Astrocyte of the cerebellum (primary cell): ENCODE data around the gene PIK3R3.

Experiments used
- DNase-seq: peaks from one replicate; pipeline ENCODE4 v3.0.0-alpha.2; 2011; ENCODE audit warnings: low read depth
- H3K4me3 ChIP-seq: 2 replicates; pipeline ENCODE4 v1.5.1; 2011; ENCODE audit warnings: mild to moderate bottlenecking, low read depth, low read length, moderate library complexity
- CTCF ChIP-seq: IDR thresholded peaks from 2 replicates; pipeline ENCODE4 v1.5.1; 2012; ENCODE audit warnings: low read length, low read depth, moderate library complexity, mild to moderate bottlenecking; ENCODE audit errors: missing control alignments
- in situ Hi-C: cut with HindIII; loops from 2 replicates; pipeline ENCODE4 v1.10.0; 2017; ENCODE audit warnings: low sequenced_read_pairs

Gene PIK3R3

GRCh38 chr1:46053734-46054133 is 78.7 kb downstream of the PIK3R3 start:
- no peak for TF ChIP-seq CTCF
- DNase-seq = no peak
- no peak overlapping the region for H3K4me3 ChIP-seq
- in situ Hi-C loops = no loop called here

GRCh38 chr1:46044116-46044515 is 88.3 kb downstream of the PIK3R3 start:
- no peak for TF ChIP-seq CTCF
- in situ Hi-C loops = loop anchor here (5.0 kb wide), 1 partner anchor 73 kb away; no protein-coding TSS in a partner anchor
- no peak for DNase-seq
- H3K4me3 ChIP-seq = no peak overlapping the region

- no peak for TF ChIP-seq CTCF
- in situ Hi-C loops = loop anchor here (5.0 kb wide), 1 partner anchor 74 kb away; no protein-coding TSS in a partner anchor
- H3K4me3 ChIP-seq = no peak overlapping the region
- DNase-seq = no peak
These were observed 88.9 kb downstream of the PIK3R3 start for GRCh38 chr1:46043458-46044017.

GRCh38 chr1:46041974-46042373 is 90.5 kb downstream of the PIK3R3 start:
- in situ Hi-C loops = loop anchor here (5.0 kb wide), 1 partner anchor 75 kb away; no protein-coding TSS in a partner anchor

GRCh38 chr1:46041551-46041950 is 90.9 kb downstream of the PIK3R3 start:
- in situ Hi-C loops = loop anchor here (5.0 kb wide), 1 partner anchor 76 kb away; no protein-coding TSS in a partner anchor

More at GRCh38 chr1:46041974-46042373, 90.5 kb downstream of the PIK3R3 start:
- DNase-seq = no peak
- no peak for TF ChIP-seq CTCF
- no peak overlapping the region for H3K4me3 ChIP-seq

GRCh38 chr1:46039571-46040052 is 92.8 kb downstream of the PIK3R3 start:
- no peak for TF ChIP-seq CTCF
- in situ Hi-C loops = loop anchor here (5.0 kb wide), 1 partner anchor 78 kb away; no protein-coding TSS in a partner anchor
- peak; percentile 26 for DNase-seq
- no peak overlapping the region for H3K4me3 ChIP-seq

More at GRCh38 chr1:46041551-46041950, 90.9 kb downstream of the PIK3R3 start:
- TF ChIP-seq CTCF = no peak
- DNase-seq = no peak
- no peak overlapping the region for H3K4me3 ChIP-seq
